22Rv1 (cell line): Measurements from ENCODE around the gene KLHDC4.

Source experiments
- ZFX ChIP-seq: fragments of 450-650 bp; IDR thresholded peaks from 2 replicates; pipeline ENCODE4 v1.6.1; 2017; ENCODE audit warnings: antibody characterized with exemption, borderline replicate concordance
- TF ChIP-seq, protein P1 (sequence below): fragments of 450-650 bp; IDR thresholded peaks from 2 replicates; pipeline ENCODE4 v1.5.1; 2017; ENCODE audit warnings: mild to moderate bottlenecking

- TF ChIP-seq, protein P1, sequence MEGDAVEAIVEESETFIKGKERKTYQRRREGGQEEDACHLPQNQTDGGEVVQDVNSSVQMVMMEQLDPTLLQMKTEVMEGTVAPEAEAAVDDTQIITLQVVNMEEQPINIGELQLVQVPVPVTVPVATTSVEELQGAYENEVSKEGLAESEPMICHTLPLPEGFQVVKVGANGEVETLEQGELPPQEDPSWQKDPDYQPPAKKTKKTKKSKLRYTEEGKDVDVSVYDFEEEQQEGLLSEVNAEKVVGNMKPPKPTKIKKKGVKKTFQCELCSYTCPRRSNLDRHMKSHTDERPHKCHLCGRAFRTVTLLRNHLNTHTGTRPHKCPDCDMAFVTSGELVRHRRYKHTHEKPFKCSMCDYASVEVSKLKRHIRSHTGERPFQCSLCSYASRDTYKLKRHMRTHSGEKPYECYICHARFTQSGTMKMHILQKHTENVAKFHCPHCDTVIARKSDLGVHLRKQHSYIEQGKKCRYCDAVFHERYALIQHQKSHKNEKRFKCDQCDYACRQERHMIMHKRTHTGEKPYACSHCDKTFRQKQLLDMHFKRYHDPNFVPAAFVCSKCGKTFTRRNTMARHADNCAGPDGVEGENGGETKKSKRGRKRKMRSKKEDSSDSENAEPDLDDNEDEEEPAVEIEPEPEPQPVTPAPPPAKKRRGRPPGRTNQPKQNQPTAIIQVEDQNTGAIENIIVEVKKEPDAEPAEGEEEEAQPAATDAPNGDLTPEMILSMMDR = no peak
- TF ChIP-seq ZFX = no peak
These were observed 79.1 kb downstream of the KLHDC4 start for GRCh38 chr16:87686697-87687096.
